ENCODE results near the gene ENPP6. TPM values are rescaled to one million over a fixed set of nuclear protein-coding genes. Genes with fewer than 3 reads are reported as not detected.

ENPP6 gene
- total RNA-seq, 3 donors from 2014 or later (not counting 1 experiment from before 2014, with no cell fraction given): 0.23 TPM; not detected in 2

DNA sequence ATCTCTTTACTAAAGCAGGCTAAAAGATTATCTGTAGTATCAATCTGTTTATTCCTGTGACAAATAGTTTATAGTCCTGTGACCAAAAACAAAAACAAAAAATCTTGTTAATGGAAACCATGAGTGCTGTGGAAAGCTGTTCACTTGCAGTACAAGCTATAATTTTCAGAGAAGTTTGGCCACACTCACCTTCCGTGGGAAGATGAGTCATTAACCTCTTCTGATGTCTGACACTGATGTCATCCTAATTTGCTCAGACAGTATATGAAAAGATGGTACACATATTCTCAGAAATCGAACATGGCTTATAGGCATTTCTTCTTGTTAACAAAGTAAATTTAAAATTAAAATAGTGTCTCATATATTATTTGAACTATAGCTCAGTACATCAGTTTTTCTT, 19.9 kb upstream of the ENPP6 start:
- Mint-ChIP-seq H3K9me3 (no peaks in the 10 kb centered on the region), H3K27me3 (ENCODE audit: low read depth in 2 of 2) (peaks cover 4 to 7% of the 10 kb centered on the region in 2 donors), H3K4me3 (no peak overlapping the region), H3K36me3 (no peaks in the 10 kb centered on the region), H3K4me1 (no peaks in the 10 kb centered on the region), H3K27ac (no peak overlapping the region)
- H3K9me3 ChIP-seq (ENCODE audit: control insufficient read depth, insufficient read depth, low read length): no peaks in the 10 kb centered on the region
- no peaks in the 10 kb centered on the region for H3K27me3 ChIP-seq (ENCODE audit: control insufficient read depth, insufficient read depth, low read length)
- TF ChIP-seq, protein P1, sequence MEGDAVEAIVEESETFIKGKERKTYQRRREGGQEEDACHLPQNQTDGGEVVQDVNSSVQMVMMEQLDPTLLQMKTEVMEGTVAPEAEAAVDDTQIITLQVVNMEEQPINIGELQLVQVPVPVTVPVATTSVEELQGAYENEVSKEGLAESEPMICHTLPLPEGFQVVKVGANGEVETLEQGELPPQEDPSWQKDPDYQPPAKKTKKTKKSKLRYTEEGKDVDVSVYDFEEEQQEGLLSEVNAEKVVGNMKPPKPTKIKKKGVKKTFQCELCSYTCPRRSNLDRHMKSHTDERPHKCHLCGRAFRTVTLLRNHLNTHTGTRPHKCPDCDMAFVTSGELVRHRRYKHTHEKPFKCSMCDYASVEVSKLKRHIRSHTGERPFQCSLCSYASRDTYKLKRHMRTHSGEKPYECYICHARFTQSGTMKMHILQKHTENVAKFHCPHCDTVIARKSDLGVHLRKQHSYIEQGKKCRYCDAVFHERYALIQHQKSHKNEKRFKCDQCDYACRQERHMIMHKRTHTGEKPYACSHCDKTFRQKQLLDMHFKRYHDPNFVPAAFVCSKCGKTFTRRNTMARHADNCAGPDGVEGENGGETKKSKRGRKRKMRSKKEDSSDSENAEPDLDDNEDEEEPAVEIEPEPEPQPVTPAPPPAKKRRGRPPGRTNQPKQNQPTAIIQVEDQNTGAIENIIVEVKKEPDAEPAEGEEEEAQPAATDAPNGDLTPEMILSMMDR (IDR thresholded peaks at IDR 0.05): no peak
- H3K27ac ChIP-seq (ENCODE audit: low read length): no peak overlapping the region
- no peaks in the 10 kb centered on the region for H3K4me1 ChIP-seq (ENCODE audit: control insufficient read depth, insufficient read depth, low read length)
- 22% methylated on average over 1 of the region's 2 CpGs for WGBS (ENCODE audit: insufficient coverage)
- intact Hi-C loops (cut with micrococcal nuclease): no loop called here
- ATAC-seq (peak in 2 of 3 donors; percentile 52 to 68), DNase-seq (peak in 1 of 2 donors; percentile 53)
- no peak overlapping the region for H3K4me3 ChIP-seq (ENCODE audit: low read length)
- H3K36me3 ChIP-seq (ENCODE audit: control insufficient read depth, insufficient read depth, low read length): no peaks in the 10 kb centered on the region

DNA sequence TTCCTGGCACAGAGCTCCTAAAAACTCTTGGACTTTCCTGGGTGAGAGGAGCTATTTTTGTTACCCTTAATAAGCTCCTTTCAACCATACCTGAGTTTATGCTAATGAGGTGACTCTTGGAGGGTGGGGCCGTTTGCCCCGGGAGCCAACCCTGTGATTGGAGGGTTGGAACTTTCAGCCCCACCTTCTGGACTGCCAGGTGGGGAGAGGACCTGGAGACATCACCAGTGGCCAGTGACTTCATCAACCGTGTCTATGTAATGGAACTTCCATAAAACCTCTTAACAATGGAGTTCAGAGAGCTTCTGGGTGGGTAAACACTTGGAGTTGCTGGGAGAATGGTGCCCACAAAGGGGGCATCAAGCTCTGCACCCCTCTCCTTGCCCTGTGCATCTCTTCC, 17.9 kb upstream of the ENPP6 start:
- DNase-seq (no peak), ATAC-seq (no peak)
- Histone ChIP-seq H3K9me3 (ENCODE audit: control insufficient read depth, insufficient read depth, low read length) (no peaks in the 10 kb centered on the region), H3K4me3 (ENCODE audit: low read length) (no peak overlapping the region), H3K27ac (ENCODE audit: low read length) (no peak overlapping the region), H3K36me3 (ENCODE audit: control insufficient read depth, insufficient read depth, low read length) (no peaks in the 10 kb centered on the region), H3K27me3 (ENCODE audit: control insufficient read depth, insufficient read depth, low read length) (no peaks in the 10 kb centered on the region), H3K4me1 (ENCODE audit: control insufficient read depth, insufficient read depth, low read length) (peaks cover 1% of the 10 kb centered on the region)
- no peak overlapping the region for H3K27ac Mint-ChIP-seq
- H3K27me3 Mint-ChIP-seq (ENCODE audit: low read depth in 2 of 2): peaks cover 4 to 7% of the 10 kb centered on the region in 2 donors
- intact Hi-C loops (cut with micrococcal nuclease): no loop called here
- H3K4me1 Mint-ChIP-seq: no peaks in the 10 kb centered on the region
- 81% methylated on average over 3 of the region's 3 CpGs for WGBS (ENCODE audit: insufficient coverage)
- no peaks in the 10 kb centered on the region for H3K36me3 Mint-ChIP-seq
- TF ChIP-seq, protein P1 (IDR thresholded peaks at IDR 0.05): no peak
- H3K4me3 Mint-ChIP-seq: no peak overlapping the region
- no peaks in the 10 kb centered on the region for H3K9me3 Mint-ChIP-seq

DNA sequence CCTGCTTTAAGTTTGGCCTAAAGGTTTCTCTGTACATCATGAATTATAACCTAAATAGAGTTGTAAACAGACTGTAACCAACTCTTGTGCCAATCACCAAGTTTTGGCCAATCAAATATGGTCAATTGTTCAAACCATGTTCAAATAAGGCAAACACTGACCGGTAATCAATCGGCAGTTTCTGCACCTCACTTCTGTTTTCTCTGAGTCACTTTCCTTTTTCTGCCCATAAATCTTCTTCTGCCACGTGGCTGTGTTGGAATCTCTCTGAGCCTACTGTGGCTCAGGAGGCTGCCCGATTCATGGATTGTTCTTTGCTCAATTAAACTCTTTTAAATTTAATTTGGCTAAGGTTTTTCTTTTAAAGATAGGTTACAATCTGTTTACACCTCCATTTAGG, 16.5 kb upstream of the ENPP6 start:
- Histone ChIP-seq H3K36me3 (ENCODE audit: control insufficient read depth, insufficient read depth, low read length) (no peaks in the 10 kb centered on the region), H3K9me3 (ENCODE audit: control insufficient read depth, insufficient read depth, low read length) (no peaks in the 10 kb centered on the region), H3K4me1 (ENCODE audit: control insufficient read depth, insufficient read depth, low read length) (peaks cover 13% of the 10 kb centered on the region), H3K4me3 (ENCODE audit: low read length) (no peak overlapping the region), H3K27ac (ENCODE audit: low read length) (no peak overlapping the region), H3K27me3 (ENCODE audit: control insufficient read depth, insufficient read depth, low read length) (no peaks in the 10 kb centered on the region)
- H3K27ac Mint-ChIP-seq: no peak overlapping the region
- H3K4me3 Mint-ChIP-seq: no peak overlapping the region
- no peaks in the 10 kb centered on the region for H3K9me3 Mint-ChIP-seq
- intact Hi-C loops (cut with micrococcal nuclease): no loop called here
- DNase-seq: no peak
- no peaks in the 10 kb centered on the region for H3K36me3 Mint-ChIP-seq
- peaks cover 11 to 13% of the 10 kb centered on the region in 2 donors for H3K4me1 Mint-ChIP-seq
- WGBS (ENCODE audit: insufficient coverage): 39% methylated on average over 3 of the region's 4 CpGs
- ATAC-seq: no peak
- H3K27me3 Mint-ChIP-seq (ENCODE audit: low read depth in 2 of 2): peaks cover 5 to 7% of the 10 kb centered on the region in 2 donors
- TF ChIP-seq, protein P1 (IDR thresholded peaks at IDR 0.05): no peak

DNA sequence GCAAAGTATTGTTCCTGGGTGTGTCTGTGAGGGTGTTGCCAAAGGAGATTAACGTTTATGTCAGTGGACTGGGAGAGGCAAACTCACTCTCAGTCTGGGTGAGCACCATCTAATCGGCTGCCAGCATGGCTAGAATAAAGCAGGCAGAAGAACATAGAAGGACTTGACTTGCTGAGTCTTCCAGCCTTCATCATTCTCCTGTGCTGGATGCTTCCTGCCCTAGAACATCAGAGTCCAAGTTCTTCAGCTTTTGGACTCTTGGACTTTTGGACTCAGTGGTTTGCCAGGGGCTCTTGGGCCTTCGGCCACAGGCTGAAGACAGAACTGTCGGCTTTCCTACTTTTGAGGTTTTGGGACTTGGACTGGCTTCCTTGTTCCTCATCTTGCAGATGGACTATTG, 15.3 kb upstream of the ENPP6 start:
- H3K4me1 Mint-ChIP-seq: peaks cover 17 to 25% of the 10 kb centered on the region in 2 donors
- H3K4me3 Mint-ChIP-seq: no peak overlapping the region
- H3K36me3 Mint-ChIP-seq: no peaks in the 10 kb centered on the region
- no peaks in the 10 kb centered on the region for H3K9me3 ChIP-seq (ENCODE audit: control insufficient read depth, insufficient read depth, low read length)
- H3K4me3 ChIP-seq (ENCODE audit: low read length): no peak overlapping the region
- no peak overlapping the region for H3K27ac ChIP-seq (ENCODE audit: low read length)
- ATAC-seq: no peak
- H3K9me3 Mint-ChIP-seq: no peaks in the 10 kb centered on the region
- H3K36me3 ChIP-seq (ENCODE audit: control insufficient read depth, insufficient read depth, low read length): no peaks in the 10 kb centered on the region
- TF ChIP-seq, protein P1 (IDR thresholded peaks at IDR 0.05): no peak
- no peak for DNase-seq
- H3K4me1 ChIP-seq (ENCODE audit: control insufficient read depth, insufficient read depth, low read length): peaks cover 13% of the 10 kb centered on the region
- H3K27me3 Mint-ChIP-seq (ENCODE audit: low read depth in 2 of 2): peaks cover 14 to 15% of the 10 kb centered on the region in 2 donors
- intact Hi-C loops (cut with micrococcal nuclease): no loop called here
- H3K27me3 ChIP-seq (ENCODE audit: control insufficient read depth, insufficient read depth, low read length): no peaks in the 10 kb centered on the region
- H3K27ac Mint-ChIP-seq: no peak overlapping the region
- WGBS (ENCODE audit: insufficient coverage): 89% methylated on average over 4 of the region's 4 CpGs

All from natural killer cell (primary cell).